CMK (cell line): Measurements from ENCODE around the gene FGFR3.

Experiments
- DNase-seq: peaks from one replicate; pipeline ENCODE4 v3.0.0-alpha.2; 2010; ENCODE audit warnings: low read depth

Gene FGFR3

GRCh38 chr4:1802720-1803522, 9.8 kb downstream of the FGFR3 start:
- no peak for DNase-seq

GRCh38 chr4:1803523-1804423, 10.7 kb downstream of the FGFR3 start:
- DNase-seq: no peak

- no peak for DNase-seq
Observed at GRCh38 chr4:1804638-1805492, 11.8 kb downstream of the FGFR3 start.

- no peak for DNase-seq
Observed at GRCh38 chr4:1805493-1806222, 12.6 kb downstream of the FGFR3 start.

GRCh38 chr4:1806223-1806564, 13.1 kb downstream of the FGFR3 start:
- no peak for DNase-seq

- no peak for DNase-seq
Observed at GRCh38 chr4:1806596-1807331, 13.7 kb downstream of the FGFR3 start.

- DNase-seq: no peak
Observed at GRCh38 chr4:1807332-1807777, 14.3 kb downstream of the FGFR3 start.

- DNase-seq: no peak
Observed at GRCh38 chr4:1808396-1808795, 15.3 kb downstream of the FGFR3 start.

- no peak for DNase-seq
Observed at GRCh38 chr4:1808851-1809753, 16.0 kb downstream of the FGFR3 start.

GRCh38 chr4:1809754-1810502, 16.8 kb downstream of the FGFR3 start:
- DNase-seq: no peak

GRCh38 chr4:1810765-1811164, 17.7 kb downstream of the FGFR3 start:
- no peak for DNase-seq

- DNase-seq: no peak
Observed at GRCh38 chr4:1812720-1813119, 19.6 kb downstream of the FGFR3 start.

GRCh38 chr4:1813231-1813630, 20.1 kb downstream of the FGFR3 start:
- DNase-seq: no peak

GRCh38 chr4:1813915-1814314, 20.8 kb downstream of the FGFR3 start:
- DNase-seq: no peak

- no peak for DNase-seq
Observed at GRCh38 chr4:1814453-1814852, 21.4 kb downstream of the FGFR3 start.

- no peak for DNase-seq
Observed at GRCh38 chr4:1815096-1815996, 22.3 kb downstream of the FGFR3 start.

GRCh38 chr4:1815997-1816860, 23.1 kb downstream of the FGFR3 start:
- no peak for DNase-seq
